ENCODE data around the gene FANCI.

- TF ChIP-seq, protein P1, sequence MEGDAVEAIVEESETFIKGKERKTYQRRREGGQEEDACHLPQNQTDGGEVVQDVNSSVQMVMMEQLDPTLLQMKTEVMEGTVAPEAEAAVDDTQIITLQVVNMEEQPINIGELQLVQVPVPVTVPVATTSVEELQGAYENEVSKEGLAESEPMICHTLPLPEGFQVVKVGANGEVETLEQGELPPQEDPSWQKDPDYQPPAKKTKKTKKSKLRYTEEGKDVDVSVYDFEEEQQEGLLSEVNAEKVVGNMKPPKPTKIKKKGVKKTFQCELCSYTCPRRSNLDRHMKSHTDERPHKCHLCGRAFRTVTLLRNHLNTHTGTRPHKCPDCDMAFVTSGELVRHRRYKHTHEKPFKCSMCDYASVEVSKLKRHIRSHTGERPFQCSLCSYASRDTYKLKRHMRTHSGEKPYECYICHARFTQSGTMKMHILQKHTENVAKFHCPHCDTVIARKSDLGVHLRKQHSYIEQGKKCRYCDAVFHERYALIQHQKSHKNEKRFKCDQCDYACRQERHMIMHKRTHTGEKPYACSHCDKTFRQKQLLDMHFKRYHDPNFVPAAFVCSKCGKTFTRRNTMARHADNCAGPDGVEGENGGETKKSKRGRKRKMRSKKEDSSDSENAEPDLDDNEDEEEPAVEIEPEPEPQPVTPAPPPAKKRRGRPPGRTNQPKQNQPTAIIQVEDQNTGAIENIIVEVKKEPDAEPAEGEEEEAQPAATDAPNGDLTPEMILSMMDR (IDR thresholded peaks at IDR 0.05): no peak
- no peak for TF ChIP-seq POLR2AphosphoS5 (IDR thresholded peaks at IDR 0.05)
Measured at GRCh38 chr15:89200182-89200581, 43.6 kb upstream of the FANCI start.
